HepG2 (cell line): ENCODE results near the gene USP32. TPM values are rescaled to one million over a fixed set of nuclear protein-coding genes. Genes with fewer than 3 reads are reported as not detected.

Experiments
- AKAP8 ChIP-seq: sonication (generic); formaldehyde crosslinking; IDR thresholded peaks from 2 replicates; pipeline ENCODE4 v1.5.1; 2020; ENCODE audit warnings: mild to moderate bottlenecking, missing genetic modification reagents
- CREB3 ChIP-seq: sonication (generic); formaldehyde crosslinking; IDR thresholded peaks from 2 replicates; pipeline ENCODE4 v1.5.0; 2020; ENCODE audit warnings: missing genetic modification reagents
- FIP1L1 ChIP-seq: fragments of 200-400 bp; formaldehyde crosslinking; IDR thresholded peaks from 2 replicates; pipeline ENCODE4 v1.6.1; 2018; ENCODE audit warnings: low read depth, mild to moderate bottlenecking, low read length, moderate library complexity, borderline replicate concordance; ENCODE audit not compliant: insufficient read depth
- GABPB1 ChIP-seq: IDR thresholded peaks from 2 replicates; pipeline ENCODE4 v1.6.1; 2016; ENCODE audit warnings: mild to moderate bottlenecking, missing genetic modification reagents, moderate library complexity, missing compliant biosample characterization
- GLI4 ChIP-seq: sonication (generic); formaldehyde crosslinking; IDR thresholded peaks from 2 replicates; pipeline ENCODE4 v1.5.1; 2020; ENCODE audit warnings: missing genetic modification reagents, mild to moderate bottlenecking, moderate library complexity, borderline replicate concordance
- HNRNPL ChIP-seq: fragments of 200-400 bp; formaldehyde crosslinking; IDR thresholded peaks from 2 replicates; pipeline ENCODE4 v1.6.1; 2017; ENCODE audit warnings: mild to moderate bottlenecking, low read depth, low read length
- MBD4 ChIP-seq: IDR thresholded peaks from 2 replicates; pipeline ENCODE4 v1.6.1; 2012; ENCODE audit warnings: low read length, inconsistent platforms, borderline replicate concordance
- MED13 ChIP-seq: sonication (generic); formaldehyde crosslinking; IDR thresholded peaks from 2 replicates; pipeline ENCODE4 v1.5.0; 2020; ENCODE audit warnings: missing genetic modification reagents
- MEIS2 ChIP-seq: sonication (generic); formaldehyde crosslinking; IDR thresholded peaks from 2 replicates; pipeline ENCODE4 v1.9.0; 2021; ENCODE audit warnings: mild to moderate bottlenecking, missing genetic modification reagents
- MTA3 ChIP-seq: sonication (generic); formaldehyde crosslinking; IDR thresholded peaks from 2 replicates; pipeline ENCODE4 v1.4.0; 2020; ENCODE audit warnings: missing genetic modification reagents
- NR2F2 ChIP-seq: IDR thresholded peaks from 2 replicates; pipeline ENCODE4 v1.6.1; 2012; ENCODE audit warnings: low read depth, inconsistent platforms, borderline replicate concordance
- RAD51 ChIP-seq: fragments of 450-650 bp; IDR thresholded peaks from 2 replicates; pipeline ENCODE4 v1.6.1; 2016; ENCODE audit warnings: borderline replicate concordance
- TAF15 ChIP-seq: fragments of 200-400 bp; formaldehyde crosslinking; IDR thresholded peaks from one replicate; pipeline ENCODE4 v1.6.1; 2018; ENCODE audit warnings: mild to moderate bottlenecking, low read depth, low read length; ENCODE audit not compliant: poor library complexity, severe bottlenecking
- TCF7 ChIP-seq: sonication (generic); IDR thresholded peaks from 2 replicates; pipeline ENCODE4 v1.6.1; 2016; ENCODE audit warnings: antibody characterized with exemption, low read depth
- TEAD2 ChIP-seq: sonication (generic); formaldehyde crosslinking; IDR thresholded peaks from 2 replicates; pipeline ENCODE4 v1.9.0; 2021; ENCODE audit warnings: missing genetic modification reagents
- ZFP37 ChIP-seq: sonication (generic); formaldehyde crosslinking; IDR thresholded peaks from 2 replicates; pipeline ENCODE4 v1.4.0; 2020; ENCODE audit warnings: missing genetic modification reagents, borderline replicate concordance
- ZFX ChIP-seq: sonication (generic); formaldehyde crosslinking; IDR thresholded peaks from 2 replicates; pipeline ENCODE4 v1.4.0; 2020; ENCODE audit warnings: mild to moderate bottlenecking, low read depth, missing genetic modification reagents, moderate library complexity
- ZNF143 ChIP-seq: sonication (generic); formaldehyde crosslinking; IDR thresholded peaks from 2 replicates; pipeline ENCODE4 v1.4.0; 2020; ENCODE audit warnings: missing genetic modification reagents
- ZNF207 ChIP-seq: fragments of 450-650 bp; IDR thresholded peaks from 2 replicates; pipeline ENCODE4 v1.6.1; 2016; ENCODE audit warnings: antibody characterized with exemption, borderline replicate concordance
- ZNF33B ChIP-seq: sonication (generic); formaldehyde crosslinking; IDR thresholded peaks from 2 replicates; pipeline ENCODE4 v1.5.1; 2020; ENCODE audit warnings: mild to moderate bottlenecking, missing genetic modification reagents
- ZNF564 ChIP-seq: sonication (generic); formaldehyde crosslinking; IDR thresholded peaks from 2 replicates; pipeline ENCODE4 v1.8.1; 2023; ENCODE audit warnings: mild to moderate bottlenecking, missing genetic modification reagents
- ZNF570 ChIP-seq: sonication (generic); formaldehyde crosslinking; IDR thresholded peaks from 2 replicates; pipeline ENCODE4 v1.4.0; 2020; ENCODE audit warnings: mild to moderate bottlenecking, missing genetic modification reagents, borderline replicate concordance
- ZNF674 ChIP-seq: sonication (generic); formaldehyde crosslinking; IDR thresholded peaks from 2 replicates; pipeline ENCODE4 v1.5.0; 2020; ENCODE audit warnings: low read depth, mild to moderate bottlenecking, missing genetic modification reagents
- ZNF691 ChIP-seq: sonication (generic); formaldehyde crosslinking; IDR thresholded peaks from 2 replicates; pipeline ENCODE4 v1.4.0; 2020; ENCODE audit warnings: missing genetic modification reagents, low read depth, mild to moderate bottlenecking, borderline replicate concordance
- ZNF788 ChIP-seq: sonication (generic); formaldehyde crosslinking; IDR thresholded peaks from 2 replicates; pipeline ENCODE4 v1.5.0; 2020; ENCODE audit warnings: mild to moderate bottlenecking, missing genetic modification reagents, borderline replicate concordance
- polyA plus RNA-seq, 8 experiments: library from polyadenylated mRNA; depleted of rRNA in 3 of 8; stranded (reverse) in 7 of 8; unstranded in 1 of 8; fragments of >200 nt; fragmentation: Illumina TruSeq in 4 of 8; extraction: Trizol in 4 of 8; gene quantifications; 2 replicates each; pipeline versions ENCODE4 v1.2.1 to v1.2.3, GENCODE V29; 2011 to 2016; ENCODE audit warnings: low read depth in 4 of 8, missing spikeins in 1 of 8, mixed read lengths in 1 of 8; ENCODE audit not compliant: insufficient read depth in 1 of 8
- total RNA-seq, 5 experiments: library from RNA; depleted of rRNA; stranded (reverse); fragments of >200 nt; fragmentation: Illumina TruSeq; extraction: Trizol; gene quantifications; 2 replicates each; pipeline ENCODE4 v1.2.3, GENCODE V29; 2016; ENCODE audit warnings: low read depth in 1 of 5

The USP32 gene
- total and polyA plus RNA-seq, 2 of the 13 experiments (the other 11 are each of a cell fraction or from before 2014, with no cell fraction given): 24.9 to 39.9 TPM

- peak; percentile 90; the same call in 1 of the 2 replicates for TF ChIP-seq AKAP8 (CRISPR knock-in tag)
- TF ChIP-seq MTA3: no peak
- no peak for TF ChIP-seq TAF15
- TF ChIP-seq ZNF691 (CRISPR knock-in tag): peak; percentile 92; the same call in 1 of the 2 replicates
- TF ChIP-seq ZNF143 (CRISPR knock-in tag): peak; percentile 51
- peak; percentile 93 for TF ChIP-seq ZNF788
- TF ChIP-seq MED13 (CRISPR knock-in tag): peak; percentile 94
- peak; percentile 98 for TF ChIP-seq MEIS2 (CRISPR knock-in tag)
- peak; percentile 27; the same call in 1 of the 2 replicates for TF ChIP-seq ZFX (CRISPR knock-in tag)
- TF ChIP-seq MBD4: no peak
- TF ChIP-seq HNRNPL: peak; percentile 66; the same call in 1 of the 2 replicates
- no peak for TF ChIP-seq RAD51
- TF ChIP-seq TCF7: no peak
- TF ChIP-seq GABPB1 (CRISPR knock-in tag): peak; percentile 91
- peak; percentile 98 for TF ChIP-seq ZFP37 (CRISPR knock-in tag)
- TF ChIP-seq NR2F2: no peak
- TF ChIP-seq CREB3: 0 out of 2 replicates have a peak, but pooled peaks have one; percentile 82
- peak; percentile 85; the same call in 1 of the 2 replicates for TF ChIP-seq ZNF33B (CRISPR knock-in tag)
- TF ChIP-seq ZNF564: peak; percentile 95
- TF ChIP-seq TEAD2 (CRISPR knock-in tag): peak; percentile 92
- no peak for TF ChIP-seq FIP1L1
- no peak for TF ChIP-seq ZNF570 (CRISPR knock-in tag)
- TF ChIP-seq ZNF207: no peak
- peak; percentile 97 for TF ChIP-seq GLI4 (CRISPR knock-in tag)
- peak; percentile 28; the same call in 1 of the 2 replicates for TF ChIP-seq ZNF674 (CRISPR knock-in tag)
These were observed 252.3 kb downstream of the USP32 start (continued) for GRCh38 chr17:60139438-60140285.
